PFSK-1 (cell line): ENCODE data around the gene ADAMTS9.

ENCODE experiments used
- FOXP2 ChIP-seq: optimal IDR thresholded peaks from 2 replicates; pipeline ENCODE3; 2011; ENCODE audit warnings: borderline replicate concordance, control low read depth, inconsistent platforms; ENCODE audit not compliant: insufficient read depth; ENCODE audit errors: extremely low read length, extremely low read depth
- POLR2AphosphoS5 ChIP-seq: IDR thresholded peaks from 2 replicates; pipeline ENCODE4 v1.6.1; 2012; ENCODE audit warnings: low read depth, mild to moderate bottlenecking, control low read depth, low read length, moderate library complexity
- SIN3A ChIP-seq: IDR thresholded peaks from 2 replicates; pipeline ENCODE4 v1.6.1; 2012; ENCODE audit warnings: mild to moderate bottlenecking, low read length, moderate library complexity, borderline replicate concordance; ENCODE audit not compliant: insufficient read depth
- TAF1 ChIP-seq: IDR thresholded peaks from 2 replicates; pipeline ENCODE4 v1.6.1; 2012; ENCODE audit warnings: low read length, control low read depth, borderline replicate concordance; ENCODE audit not compliant: insufficient read depth
- TF ChIP-seq, protein P1 (sequence below), 2 experiments: IDR thresholded peaks; 2 replicates each; pipeline versions ENCODE4 v1.6.1 to v1.8.0; 2011 to 2012; ENCODE audit warnings: low read depth in 2 of 2, low read length in 2 of 2, control low read depth in 1 of 2, inconsistent platforms in 1 of 2, mild to moderate bottlenecking in 1 of 2, moderate library complexity in 1 of 2; ENCODE audit not compliant: insufficient read depth in 1 of 2

Gene ADAMTS9

GRCh38 chr3:64601824-64602223 lies 86.0 kb downstream of the ADAMTS9 start:
- TF ChIP-seq FOXP2 (no peak), TAF1 (no peak), POLR2AphosphoS5 (no peak), SIN3A (no peak)
- TF ChIP-seq, protein P1, sequence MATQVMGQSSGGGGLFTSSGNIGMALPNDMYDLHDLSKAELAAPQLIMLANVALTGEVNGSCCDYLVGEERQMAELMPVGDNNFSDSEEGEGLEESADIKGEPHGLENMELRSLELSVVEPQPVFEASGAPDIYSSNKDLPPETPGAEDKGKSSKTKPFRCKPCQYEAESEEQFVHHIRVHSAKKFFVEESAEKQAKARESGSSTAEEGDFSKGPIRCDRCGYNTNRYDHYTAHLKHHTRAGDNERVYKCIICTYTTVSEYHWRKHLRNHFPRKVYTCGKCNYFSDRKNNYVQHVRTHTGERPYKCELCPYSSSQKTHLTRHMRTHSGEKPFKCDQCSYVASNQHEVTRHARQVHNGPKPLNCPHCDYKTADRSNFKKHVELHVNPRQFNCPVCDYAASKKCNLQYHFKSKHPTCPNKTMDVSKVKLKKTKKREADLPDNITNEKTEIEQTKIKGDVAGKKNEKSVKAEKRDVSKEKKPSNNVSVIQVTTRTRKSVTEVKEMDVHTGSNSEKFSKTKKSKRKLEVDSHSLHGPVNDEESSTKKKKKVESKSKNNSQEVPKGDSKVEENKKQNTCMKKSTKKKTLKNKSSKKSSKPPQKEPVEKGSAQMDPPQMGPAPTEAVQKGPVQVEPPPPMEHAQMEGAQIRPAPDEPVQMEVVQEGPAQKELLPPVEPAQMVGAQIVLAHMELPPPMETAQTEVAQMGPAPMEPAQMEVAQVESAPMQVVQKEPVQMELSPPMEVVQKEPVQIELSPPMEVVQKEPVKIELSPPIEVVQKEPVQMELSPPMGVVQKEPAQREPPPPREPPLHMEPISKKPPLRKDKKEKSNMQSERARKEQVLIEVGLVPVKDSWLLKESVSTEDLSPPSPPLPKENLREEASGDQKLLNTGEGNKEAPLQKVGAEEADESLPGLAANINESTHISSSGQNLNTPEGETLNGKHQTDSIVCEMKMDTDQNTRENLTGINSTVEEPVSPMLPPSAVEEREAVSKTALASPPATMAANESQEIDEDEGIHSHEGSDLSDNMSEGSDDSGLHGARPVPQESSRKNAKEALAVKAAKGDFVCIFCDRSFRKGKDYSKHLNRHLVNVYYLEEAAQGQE (IDR thresholded peaks at IDR 0.05; ENCODE audit: insufficient read depth in 1 of 2, low read depth in 2 of 2, low read length in 2 of 2) = no peak

- no peak for TF ChIP-seq POLR2AphosphoS5
- TF ChIP-seq FOXP2 = no peak
- TF ChIP-seq, protein P1 (IDR thresholded peaks at IDR 0.05; ENCODE audit: insufficient read depth in 1 of 2, low read depth in 2 of 2, low read length in 2 of 2) = no peak
- TF ChIP-seq SIN3A = no peak
- no peak for TF ChIP-seq TAF1
Measured at GRCh38 chr3:64600246-64600950, 87.4 kb downstream of the ADAMTS9 start.

GRCh38 chr3:64599651-64600050 lies 88.1 kb downstream of the ADAMTS9 start:
- TF ChIP-seq POLR2AphosphoS5 (no peak), FOXP2 (no peak), TAF1 (no peak), SIN3A (no peak)
- TF ChIP-seq, protein P1 (IDR thresholded peaks at IDR 0.05; ENCODE audit: insufficient read depth in 1 of 2, low read depth in 2 of 2, low read length in 2 of 2) = no peak

DNA sequence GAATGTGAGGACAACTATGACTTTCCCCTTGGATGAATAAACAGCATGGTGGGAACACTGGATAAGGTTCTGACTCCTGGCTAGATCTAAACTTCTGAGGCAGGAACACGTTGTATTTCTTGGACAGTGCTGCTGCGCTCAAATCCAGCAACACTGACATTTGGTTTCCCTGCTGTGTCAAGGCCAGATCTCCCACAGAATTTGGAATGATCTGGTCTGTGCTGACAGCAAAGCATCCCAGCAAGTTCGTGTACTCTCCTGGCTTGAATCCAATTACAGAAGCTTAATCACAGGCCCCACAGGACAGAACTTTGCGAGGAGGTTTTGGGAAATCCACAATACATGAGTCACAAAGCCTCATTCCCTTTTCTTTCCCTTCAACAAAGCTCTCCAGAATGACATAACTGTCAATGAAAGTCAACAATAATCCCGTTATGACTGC lies 92.5 kb downstream of the ADAMTS9 start:
- TF ChIP-seq TAF1 (no peak), SIN3A (peak; percentile 16; the same call in 1 of the 2 replicates)
- TF ChIP-seq, protein P1 (IDR thresholded peaks at IDR 0.05; ENCODE audit: insufficient read depth in 1 of 2, low read depth in 2 of 2, low read length in 2 of 2) = no peak

GRCh38 chr3:64594134-64594533 lies 93.7 kb downstream of the ADAMTS9 start:
- TF ChIP-seq FOXP2 (no peak), SIN3A (no peak), TAF1 (no peak), POLR2AphosphoS5 (no peak)
- TF ChIP-seq, protein P1 (IDR thresholded peaks at IDR 0.05; ENCODE audit: insufficient read depth in 1 of 2, low read depth in 2 of 2, low read length in 2 of 2) = no peak
